Activated CD8-positive, alpha-beta memory T cell treated with anti-CD3 and anti-CD28 coated beads, Interleukin-2, amount 10 ng/mL, durations not matched to agents 7 days and 5 days (primary cell): ENCODE measurements around the gene OSBPL9. TPM values are rescaled to one million over a fixed set of nuclear protein-coding genes. Genes with fewer than 3 reads are reported as not detected.

Experiments used
- microRNA-seq: library from miRNA; unstranded; fragments of <30 nt; microRNA quantifications from one replicate; pipeline ENCODE4 v1.2.0, GENCODE V29; 2022
- total RNA-seq, 2 experiments: library from RNA; stranded (reverse); gene quantifications; one replicate each; pipeline ENCODE4 v1.2.3, GENCODE V29; 2021

Gene OSBPL9
- total RNA-seq, 2 experiments from 2014 or later: 46.5 to 48.5 TPM

Small RNAs within 50 kb of the gene (microRNA-seq; reads per million reads assigned to microRNA genes)
- gene MIR761: not detected

Other genes starting within 250 kb of the OSBPL9 start
- gene EPS15, start 97.8 kb upstream of the OSBPL9 start, total RNA-seq: 10 to 100 TPM; 71.6 to 80.0 TPM